K562 (cell line): ENCODE results near the gene PPFIBP2. TPM values are rescaled to one million over a fixed set of nuclear protein-coding genes. Genes with fewer than 3 reads are reported as not detected.

ENCODE experiments used
- ATAC-seq: fragments of 200-7000 bp; cut with Tn5 transposase; 3 replicates; pipeline ENCODE4 v1.9.1; 2020; ENCODE audit warnings: moderate library complexity
- BruUV-seq: library from RNA; stranded (reverse); fragments of 400-500 nt; replicated peaks from 2 replicates; lab custom pipeline; 2021; lab: Mats Ljungman, UMichigan
- CTCF ChIA-PET: fragments of 300-600 bp; formaldehyde crosslinking; extraction: SDS; loops from one replicate; lab custom pipeline; 2021; ENCODE audit warnings: low intra/inter-chr PET ratio; lab: Yijun Ruan, JAX
- POLR2A ChIA-PET: fragments of 300-600, 350-650 bp; sonication (Branson Sonifier 250); formaldehyde crosslinking; extraction: SDS; loops from one replicate; lab custom pipeline; 2021; ENCODE audit warnings: antibody characterized with exemption, inconsistent platforms; lab: Yijun Ruan, JAX
- DNase-seq, 4 experiments: peaks; one replicate each; pipeline versions ENCODE4 v3.0.0 to v3.0.0-alpha.2; 2011 to 2018; ENCODE audit warnings: low spot score in 3 of 4, mixed read lengths in 3 of 4; ENCODE audit errors: extremely low read depth in 1 of 4
- FAIRE-seq: peaks from 2 replicates; lab custom pipeline; 2011; peaks lifted over from hg19 to GRCh38; lab: Jason Lieb, UNC
- H2AFZ ChIP-seq: 2 replicates; pipeline ENCODE4 v1.6.0; 2011; ENCODE audit warnings: low read depth, low read length, control low read depth, inconsistent platforms
- H3K27ac ChIP-seq: fragments of 200-600 bp; 3 replicates; pipeline ENCODE4 v1.8.0; 2011; ENCODE audit warnings: low read depth, mild to moderate bottlenecking, control low read depth, inconsistent platforms, low read length, moderate library complexity, mixed read lengths; ENCODE audit errors: extremely low read depth
- H3K27me3 ChIP-seq, 2 experiments: fragments of 300-600 bp in 1 of 2; 2 replicates in 1 of 2; 3 replicates in 1 of 2; pipeline versions ENCODE4 v1.6.0 to v1.8.0; 2011; ENCODE audit warnings: inconsistent platforms in 2 of 2, low read length in 2 of 2, mild to moderate bottlenecking in 1 of 2, mixed read lengths in 1 of 2, moderate library complexity in 1 of 2; ENCODE audit not compliant: control insufficient read depth in 2 of 2, insufficient read depth in 2 of 2
- H3K36me3 ChIP-seq: fragments of 300-600 bp; 3 replicates; pipeline ENCODE4 v1.8.0; 2011; ENCODE audit warnings: mild to moderate bottlenecking, low read length, inconsistent platforms; ENCODE audit not compliant: control insufficient read depth, insufficient read depth
- H3K4me1 ChIP-seq, 2 experiments: fragments of 200-600 bp in 1 of 2; replicated peaks in 1 of 2; 2 replicates in 1 of 2; 3 replicates in 1 of 2; pipeline versions ENCODE4 v1.5.1 to v1.8.0; 2011; ENCODE audit warnings: inconsistent platforms in 2 of 2, low read length in 2 of 2, mild to moderate bottlenecking in 1 of 2, mixed read lengths in 1 of 2, moderate library complexity in 1 of 2; ENCODE audit not compliant: control insufficient read depth in 2 of 2, insufficient read depth in 2 of 2
- H3K4me2 ChIP-seq: 2 replicates; pipeline ENCODE4 v1.6.1; 2011; ENCODE audit warnings: low read length, control low read depth, inconsistent platforms, mixed read lengths; ENCODE audit not compliant: insufficient read depth
- H3K4me3 ChIP-seq: fragments of 200-600 bp; sonication (generic), shearing (Covaris generic); 2 replicates; pipeline ENCODE4 v1.5.1; 2016; ENCODE audit warnings: control low read depth, inconsistent platforms
- H3K79me2 ChIP-seq: fragments of 200-600 bp; 3 replicates; pipeline ENCODE4 v1.8.0; 2011; ENCODE audit warnings: low read length, inconsistent platforms; ENCODE audit not compliant: control insufficient read depth, insufficient read depth
- H3K9ac ChIP-seq, 2 experiments: 2 replicates each; pipeline versions ENCODE4 v1.6.0 to v1.6.1; 2011; ENCODE audit warnings: low read depth in 2 of 2, low read length in 2 of 2, control low read depth in 1 of 2, inconsistent platforms in 1 of 2, mild to moderate bottlenecking in 1 of 2, mixed read lengths in 1 of 2; ENCODE audit not compliant: insufficient read depth in 1 of 2
- H3K9me1 ChIP-seq: one replicate; pipeline ENCODE4 v1.6.0; 2011; ENCODE audit warnings: inconsistent platforms, mild to moderate bottlenecking, low read length, moderate library complexity; ENCODE audit not compliant: control insufficient read depth, insufficient read depth
- H3K9me3 ChIP-seq: replicated peaks from 2 replicates; pipeline ENCODE4 v1.5.1; 2011; ENCODE audit warnings: low read depth, low read length, inconsistent platforms; ENCODE audit not compliant: control insufficient read depth, insufficient read depth
- H4K20me1 ChIP-seq: replicated peaks from 2 replicates; pipeline ENCODE4 v1.6.1; 2011; ENCODE audit warnings: low read length, inconsistent platforms, mixed read lengths; ENCODE audit not compliant: control insufficient read depth, insufficient read depth
- ELF1 ChIP-seq: fragments of 200-800 bp; sonication (Bioruptor generic); IDR thresholded peaks from 2 replicates; pipeline ENCODE4 v1.6.1; 2016; ENCODE audit warnings: missing genetic modification characterization, missing compliant biosample characterization
- ESRRB ChIP-seq: fragments of 250-450 bp; sonication (Bioruptor Pico); IDR thresholded peaks from 2 replicates; pipeline ENCODE4 v1.5.0; 2020; ENCODE audit warnings: mild to moderate bottlenecking, moderate library complexity, borderline replicate concordance
- FUS ChIP-seq: fragments of 200-400 bp; formaldehyde crosslinking; optimal IDR thresholded peaks from 2 replicates; pipeline ENCODE3; 2017; ENCODE audit warnings: low read depth, low read length
- HDGF ChIP-seq: fragments of 450-650 bp; IDR thresholded peaks from 2 replicates; pipeline ENCODE4 v1.6.1; 2016
- HOXB6 ChIP-seq: fragments of 250-450 bp; sonication (Bioruptor Pico); IDR thresholded peaks from 2 replicates; pipeline ENCODE4 v1.5.1; 2022; ENCODE audit warnings: mild to moderate bottlenecking, borderline replicate concordance
- KDM4B ChIP-seq, 2 experiments: fragments of 450-650 bp in 1 of 2; sonication (generic) in 1 of 2; IDR thresholded peaks; 2 replicates each; pipeline ENCODE4 v1.6.1; 2016 to 2017; ENCODE audit warnings: borderline replicate concordance in 2 of 2, antibody characterized with exemption in 1 of 2, low read depth in 1 of 2, mild to moderate bottlenecking in 1 of 2
- NFE2L1 ChIP-seq: fragments of 450-650 bp; IDR thresholded peaks from 2 replicates; pipeline ENCODE4 v1.6.1; 2016; ENCODE audit warnings: missing genetic modification characterization, low read depth, mild to moderate bottlenecking, missing compliant biosample characterization, moderate library complexity, borderline replicate concordance
- NRF1 ChIP-seq, 2 experiments: fragments of 450-650 bp; IDR thresholded peaks in 1 of 2; conservative IDR thresholded peaks in 1 of 2; 2 replicates each; pipeline ENCODE4 v1.6.1; 2014; ENCODE audit warnings: mild to moderate bottlenecking in 2 of 2
- PPARD ChIP-seq: fragments of 250-450 bp; sonication (Bioruptor Pico); IDR thresholded peaks from 2 replicates; pipeline ENCODE4 v1.8.0; 2022; ENCODE audit warnings: inconsistent platforms, mild to moderate bottlenecking, moderate library complexity
- SFPQ ChIP-seq: fragments of 200-400 bp; formaldehyde crosslinking; IDR thresholded peaks from 2 replicates; pipeline ENCODE4 v1.6.1; 2017; ENCODE audit warnings: mild to moderate bottlenecking, low read depth, low read length, moderate library complexity
- SMAD3 ChIP-seq: fragments of 450-650 bp; formaldehyde crosslinking; conservative IDR thresholded peaks from 2 replicates; pipeline ENCODE4 v1.4.0; 2020; ENCODE audit warnings: mild to moderate bottlenecking
- SMARCE1 ChIP-seq: fragments of 450-650 bp; IDR thresholded peaks from 2 replicates; pipeline ENCODE4 v1.7.1; 2016; ENCODE audit warnings: mild to moderate bottlenecking
- ZKSCAN1 ChIP-seq: fragments of 150-350 bp; IDR thresholded peaks from 2 replicates; pipeline ENCODE4 v1.6.1; 2016; ENCODE audit warnings: low read depth, low read length
- WGBS: fragments of 100-300 bp; shearing (Covaris generic); methylation state at CpG from one replicate; pipeline ENCODE4 v1.1.6; 2016; ENCODE audit warnings: low coverage, mixed read lengths; ENCODE audit not compliant: insufficient coverage; ENCODE audit errors: missing lambda C conversion rate; 5-methylcytosine and 5-hydroxymethylcytosine counted together
- in situ Hi-C: fragments of 300-500 bp; cut with MboI; formaldehyde crosslinking; loops from 4 replicates; pipeline ENCODE4 v1.15.0; 2018; ENCODE audit warnings: inconsistent platforms, mixed read lengths
- intact Hi-C: fragments of 100-400 bp; cut with micrococcal nuclease; formaldehyde crosslinking; loops from 2 replicates; pipeline ENCODE4 v1.14.2; 2022
- polyA plus RNA-seq, 8 experiments: library from polyadenylated mRNA; depleted of rRNA in 4 of 8; stranded (reverse) in 5 of 8; unstranded in 3 of 8; fragments of >200 nt; fragmentation: Nextera tagmentation in 2 of 8; fragmentation: Illumina TruSeq in 1 of 8; extraction: Ambion mirVana in 2 of 8; extraction: Trizol in 1 of 8; gene quantifications; 2 replicates each; pipeline versions ENCODE4 v1.2.1 to v1.2.3, GENCODE V29; 2011 to 2014; ENCODE audit warnings: inconsistent platforms in 1 of 8, missing spikeins in 1 of 8
- total RNA-seq, 7 experiments: library from RNA; depleted of rRNA in 6 of 7; stranded (reverse); fragments of >200 nt in 6 of 7; fragmentation: Illumina TruSeq in 2 of 7; extraction: Trizol in 2 of 7; gene quantifications; 2 replicates each; pipeline versions ENCODE4 v1.2.1 to v1.2.3, GENCODE V29; 2011 to 2021; ENCODE audit warnings: low replicate concordance in 1 of 7
- TF ChIP-seq, protein P1 (sequence below), 3 experiments: fragments of 200-800 bp in 1 of 3; sonication (Bioruptor generic) in 1 of 3; sonication (generic) in 1 of 3; formaldehyde crosslinking in 1 of 3; IDR thresholded peaks; 2 replicates each; pipeline versions ENCODE4 v1.6.1 to v1.8.0; 2016 to 2022; ENCODE audit warnings: mild to moderate bottlenecking in 2 of 3, missing compliant biosample characterization in 2 of 3, missing genetic modification characterization in 2 of 3, missing genetic modification reagents in 1 of 3

Gene PPFIBP2
- total and polyA plus RNA-seq, 9 of the 15 experiments (the other 6 are each of a cell fraction or from before 2014, with no cell fraction given) = 0.18 to 3.4 (median 1.2) TPM

DNA sequence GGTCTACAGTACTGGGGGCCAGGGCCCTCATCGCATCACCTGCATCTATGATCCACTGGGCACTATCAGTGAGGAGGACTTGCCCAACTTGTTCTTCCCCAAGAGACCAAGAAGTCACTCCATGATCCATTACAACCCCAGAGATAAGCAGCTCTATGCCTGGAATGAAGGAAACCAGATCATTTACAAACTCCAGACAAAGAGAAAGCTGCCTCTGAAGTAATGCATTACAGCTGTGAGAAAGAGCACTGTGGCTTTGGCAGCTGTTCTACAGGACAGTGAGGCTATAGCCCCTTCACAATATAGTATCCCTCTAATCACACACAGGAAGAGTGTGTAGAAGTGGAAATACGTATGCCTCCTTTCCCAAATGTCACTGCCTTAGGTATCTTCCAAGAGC, 3.8 kb upstream of the PPFIBP2 start:
- 0 out of 2 replicates have a peak, but pooled peaks cover 2% of the 10 kb centered on the region for H4K20me1 ChIP-seq
- FAIRE-seq (no peak), ATAC-seq (no peak), DNase-seq (no peak)
- peaks cover 0 to 18% of the 10 kb centered on the region in 2 experiments; a peak in 3 of 5 replicates for H3K4me1 ChIP-seq
- intact Hi-C loops = no loop called here
- no peak overlapping the region for H2AFZ ChIP-seq
- no peak overlapping the region for H3K4me3 ChIP-seq
- H3K27ac ChIP-seq = no peak overlapping the region
- H3K36me3 ChIP-seq = no peaks in the 10 kb centered on the region
- H3K9me1 ChIP-seq = no peaks in the 10 kb centered on the region
- ChIA-PET CTCF (no interaction called here), POLR2A (no interaction called here)
- TF ChIP-seq, protein P1, sequence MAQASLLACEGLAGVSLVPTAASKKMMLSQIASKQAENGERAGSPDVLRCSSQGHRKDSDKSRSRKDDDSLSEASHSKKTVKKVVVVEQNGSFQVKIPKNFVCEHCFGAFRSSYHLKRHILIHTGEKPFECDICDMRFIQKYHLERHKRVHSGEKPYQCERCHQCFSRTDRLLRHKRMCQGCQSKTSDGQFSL (CRISPR knock-in tag; IDR thresholded peaks at IDR 0.05) = no peak
- TF ChIP-seq, protein P1 (tag; IDR thresholded peaks at IDR 0.05) = no peak
- TF ChIP-seq ELF1 (tag) (no peak), ESRRB (CRISPR knock-in tag) (no peak), PPARD (CRISPR knock-in tag) (no peak), NFE2L1 (no peak), SFPQ (no peak), ZKSCAN1 (no peak), SMAD3 (CRISPR knock-in tag) (no peak), KDM4B (IDR thresholded peaks at IDR 0.05; ENCODE audit: borderline replicate concordance in 2 of 2, low read depth in 1 of 2) (no peak), NRF1 (conservative IDR thresholded peaks at IDR 0.05 in 1 of 2, IDR thresholded peaks at IDR 0.05 in 1 of 2) (no peak), HOXB6 (CRISPR knock-in tag) (no peak), FUS (no peak), HDGF (no peak), SMARCE1 (no peak)
- H3K9me3 ChIP-seq = no peaks in the 10 kb centered on the region
- H3K27me3 ChIP-seq = peaks cover 0 to 6% of the 10 kb centered on the region in 2 experiments; a peak in 1 of 5 replicates
- H3K79me2 ChIP-seq = no peaks in the 10 kb centered on the region
- no peak overlapping the region for H3K4me2 ChIP-seq
- in situ Hi-C loops = no loop called here
- no TSS peak for BruUV-seq
- 0% methylated on average over 2 of the region's 2 CpGs for WGBS
- no peak overlapping the region for H3K9ac ChIP-seq
